ENCODE data around the gene SRPRA.
"Not testable (repeated sequence)": the region's sequence is repeated elsewhere in the genome, so short reads cannot be mapped to it uniquely, and the experiment has no call there.

SRPRA gene

GRCh38 chr11:126311401-126312291 lies 43.0 kb upstream of the SRPRA start:
- DNase-seq (ENCODE audit: extremely low spot score) = no peak

DNA sequence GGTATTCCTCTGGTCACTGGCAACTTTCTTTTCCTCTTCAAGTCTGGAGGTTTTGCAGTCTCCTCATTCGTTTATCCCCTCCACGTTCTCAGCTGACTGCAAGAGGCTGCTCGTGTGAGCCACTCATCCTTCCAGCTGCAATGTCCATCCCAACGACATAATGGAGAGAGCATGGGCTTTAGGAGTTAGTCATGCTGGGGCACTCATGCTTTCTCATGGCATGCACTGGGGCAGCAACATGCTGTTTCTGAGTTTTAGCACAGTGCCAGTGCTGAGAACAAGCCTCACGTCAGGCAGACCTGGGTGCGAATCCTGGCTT lies 42.3 kb upstream of the SRPRA start:
- ChIA-PET POLR2A (no interaction called here), CTCF (interaction anchor here (0.8 to 2.4 kb wide), 8 partner anchors 8 to 273 kb away, joined by 3 to 17 read pairs (median 4); no protein-coding TSS in a partner anchor)
- no peak for DNase-seq (ENCODE audit: extremely low spot score)
- no peak for TF ChIP-seq ZNF384 (IDR thresholded peaks at IDR 0.05)
- TF ChIP-seq ELF4 (IDR thresholded peaks at IDR 0.05) = no peak
- TF ChIP-seq, protein P1, sequence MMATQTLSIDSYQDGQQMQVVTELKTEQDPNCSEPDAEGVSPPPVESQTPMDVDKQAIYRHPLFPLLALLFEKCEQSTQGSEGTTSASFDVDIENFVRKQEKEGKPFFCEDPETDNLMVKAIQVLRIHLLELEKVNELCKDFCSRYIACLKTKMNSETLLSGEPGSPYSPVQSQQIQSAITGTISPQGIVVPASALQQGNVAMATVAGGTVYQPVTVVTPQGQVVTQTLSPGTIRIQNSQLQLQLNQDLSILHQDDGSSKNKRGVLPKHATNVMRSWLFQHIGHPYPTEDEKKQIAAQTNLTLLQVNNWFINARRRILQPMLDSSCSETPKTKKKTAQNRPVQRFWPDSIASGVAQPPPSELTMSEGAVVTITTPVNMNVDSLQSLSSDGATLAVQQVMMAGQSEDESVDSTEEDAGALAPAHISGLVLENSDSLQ (IDR thresholded peaks at IDR 0.05) = no peak
- TF ChIP-seq ARNT (IDR thresholded peaks at IDR 0.05) = no peak

More at GRCh38 chr11:126311401-126312291, 43.0 kb upstream of the SRPRA start:
- TF ChIP-seq ZNF384 (IDR thresholded peaks at IDR 0.05) (no peak), SP1 (IDR thresholded peaks at IDR 0.05) (no peak), ARNT (IDR thresholded peaks at IDR 0.05) (no peak), BHLHE40 (IDR thresholded peaks at IDR 0.05; ENCODE audit: borderline replicate concordance) (no peak), HDGF (IDR thresholded peaks at IDR 0.05; ENCODE audit: borderline replicate concordance) (no peak), FOXM1 (IDR thresholded peaks at IDR 0.05; ENCODE audit: borderline replicate concordance) (no peak), NFRKB (IDR thresholded peaks at IDR 0.05) (no peak), ELF4 (IDR thresholded peaks at IDR 0.05) (no peak), FOXK2 (IDR thresholded peaks at IDR 0.05) (no peak), CTBP1 (IDR thresholded peaks at IDR 0.05; ENCODE audit: borderline replicate concordance) (no peak), SUZ12 (IDR thresholded peaks at IDR 0.05) (no peak), LEF1 (IDR thresholded peaks at IDR 0.05; ENCODE audit: borderline replicate concordance) (no peak), TARDBP (IDR thresholded peaks at IDR 0.05) (no peak), FOXA1 (IDR thresholded peaks at IDR 0.05) (no peak)
- TF ChIP-seq, protein P1 (IDR thresholded peaks at IDR 0.05) = no peak
- POLR2A ChIA-PET = no interaction called here
- CTCF ChIA-PET = interaction anchor here (0.8 to 2.4 kb wide), 4 partner anchors 7 to 273 kb away, joined by 3 to 17 read pairs (median 6); no protein-coding TSS in a partner anchor

GRCh38 chr11:126310200-126310991 lies 41.7 kb upstream of the SRPRA start:
- POLR2A ChIA-PET = no interaction called here
- peak; percentile 79 for DNase-seq (ENCODE audit: extremely low spot score)
- TF ChIP-seq SP1 (IDR thresholded peaks at IDR 0.05) (no peak), ARNT (IDR thresholded peaks at IDR 0.05) (no peak), CTBP1 (IDR thresholded peaks at IDR 0.05; ENCODE audit: borderline replicate concordance) (no peak), LEF1 (IDR thresholded peaks at IDR 0.05; ENCODE audit: borderline replicate concordance) (no peak), ELF4 (IDR thresholded peaks at IDR 0.05) (no peak), ZNF384 (IDR thresholded peaks at IDR 0.05) (no peak), HDGF (IDR thresholded peaks at IDR 0.05; ENCODE audit: borderline replicate concordance) (no peak), TARDBP (IDR thresholded peaks at IDR 0.05) (no peak), NFRKB (IDR thresholded peaks at IDR 0.05) (no peak), SUZ12 (IDR thresholded peaks at IDR 0.05) (no peak), BHLHE40 (IDR thresholded peaks at IDR 0.05; ENCODE audit: borderline replicate concordance) (no peak), FOXA1 (IDR thresholded peaks at IDR 0.05) (no peak), FOXM1 (IDR thresholded peaks at IDR 0.05; ENCODE audit: borderline replicate concordance) (no peak), L3MBTL2 (conservative IDR thresholded peaks at IDR 0.05) (no peak), FOXK2 (IDR thresholded peaks at IDR 0.05) (no peak)
- TF ChIP-seq, protein P1 (IDR thresholded peaks at IDR 0.05) = no peak
- CTCF ChIA-PET = interaction anchor here (0.8 to 2.4 kb wide), 10 partner anchors 9 to 274 kb away, joined by 3 to 17 read pairs (median 4); no protein-coding TSS in a partner anchor

- POLR2A ChIA-PET; CTCF ChIA-PET; DNase-seq (ENCODE audit: extremely low spot score): not testable (repeated sequence)
Measured at GRCh38 chr11:126308771-126309170, 40.1 kb upstream of the SRPRA start.

DNA sequence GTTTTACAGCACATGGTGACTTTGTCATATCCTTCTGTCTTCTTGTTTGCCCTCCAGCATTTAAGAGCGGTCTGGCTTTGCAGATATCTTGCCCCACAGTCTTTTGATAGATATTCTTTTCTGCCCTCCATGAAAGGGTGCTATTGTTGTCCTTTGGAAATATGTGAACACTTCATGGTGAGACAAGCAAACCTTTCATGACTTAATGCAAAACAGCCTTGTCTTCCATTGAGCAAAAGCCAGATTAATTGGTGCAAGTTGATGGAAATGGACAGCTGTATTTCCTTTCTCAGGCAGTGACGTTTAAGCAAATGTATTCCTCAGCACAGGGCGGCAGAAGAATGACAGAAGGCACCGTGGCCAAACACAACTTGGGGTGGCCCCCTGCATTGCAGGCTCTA lies 39.6 kb upstream of the SRPRA start:
- no peak for DNase-seq (ENCODE audit: extremely low spot score)
- no peak for TF ChIP-seq SUZ12 (IDR thresholded peaks at IDR 0.05)
- no peak for TF ChIP-seq HDGF (IDR thresholded peaks at IDR 0.05; ENCODE audit: borderline replicate concordance)
- TF ChIP-seq SP1 (IDR thresholded peaks at IDR 0.05) = no peak
- TF ChIP-seq BHLHE40 (IDR thresholded peaks at IDR 0.05; ENCODE audit: borderline replicate concordance) = no peak
- TF ChIP-seq, protein P1 (IDR thresholded peaks at IDR 0.05) = no peak
- no peak for TF ChIP-seq FOXA1 (IDR thresholded peaks at IDR 0.05)
- TF ChIP-seq TARDBP (IDR thresholded peaks at IDR 0.05) = no peak
- no peak for TF ChIP-seq L3MBTL2 (conservative IDR thresholded peaks at IDR 0.05)
- TF ChIP-seq FOXK2 (IDR thresholded peaks at IDR 0.05) = no peak
- TF ChIP-seq ZNF384 (IDR thresholded peaks at IDR 0.05) = no peak
- TF ChIP-seq CTBP1 (IDR thresholded peaks at IDR 0.05; ENCODE audit: borderline replicate concordance) = no peak
- no peak for TF ChIP-seq FOXM1 (IDR thresholded peaks at IDR 0.05; ENCODE audit: borderline replicate concordance)
- no peak for TF ChIP-seq NFRKB (IDR thresholded peaks at IDR 0.05)
- no peak for TF ChIP-seq ARNT (IDR thresholded peaks at IDR 0.05)
- no peak for TF ChIP-seq LEF1 (IDR thresholded peaks at IDR 0.05; ENCODE audit: borderline replicate concordance)
- TF ChIP-seq ELF4 (IDR thresholded peaks at IDR 0.05) = no peak
- ChIA-PET CTCF (interaction anchor here (1.3 kb wide), 1 partner anchor 172 kb away, joined by 6 read pairs; no protein-coding TSS in a partner anchor), POLR2A (no interaction called here)

Measured in HEK293T (cell line).